MM.1S (cell line): ENCODE results near the gene ARMC12.

ENCODE experiments used
- EZH2 ChIP-seq: fragments of 300-600 bp; sonication (generic); optimal IDR thresholded peaks from 2 replicates; pipeline ENCODE3; 2017; ENCODE audit warnings: low read depth, mild to moderate bottlenecking, antibody characterized with exemption, low read length, mixed read lengths
- TF ChIP-seq, protein P1 (sequence below): fragments of 300-600 bp; sonication (generic); IDR thresholded peaks from 2 replicates; pipeline ENCODE4 v1.5.1; 2016; ENCODE audit warnings: antibody characterized with exemption, low read length, mixed read lengths

DNA sequence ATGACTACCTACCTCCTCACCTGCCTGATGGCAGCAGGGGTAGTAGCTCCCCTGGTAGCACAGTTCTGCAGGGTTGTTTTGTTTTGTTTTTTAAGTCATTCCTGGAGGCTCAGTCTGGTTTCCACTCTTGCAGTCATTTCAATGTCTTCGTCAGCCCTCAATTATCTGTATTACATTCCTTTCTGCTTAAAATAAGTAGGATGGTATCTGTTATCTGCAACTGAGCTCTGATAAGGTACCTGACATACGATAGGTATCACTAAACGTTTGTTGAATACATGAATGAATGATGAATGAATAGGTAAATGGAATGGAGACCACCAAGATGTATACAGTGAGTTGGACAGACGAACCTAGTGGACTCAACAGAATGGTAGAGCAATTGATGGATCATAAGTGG lies 32.4 kb downstream of the ARMC12 start:
- TF ChIP-seq, protein P1, sequence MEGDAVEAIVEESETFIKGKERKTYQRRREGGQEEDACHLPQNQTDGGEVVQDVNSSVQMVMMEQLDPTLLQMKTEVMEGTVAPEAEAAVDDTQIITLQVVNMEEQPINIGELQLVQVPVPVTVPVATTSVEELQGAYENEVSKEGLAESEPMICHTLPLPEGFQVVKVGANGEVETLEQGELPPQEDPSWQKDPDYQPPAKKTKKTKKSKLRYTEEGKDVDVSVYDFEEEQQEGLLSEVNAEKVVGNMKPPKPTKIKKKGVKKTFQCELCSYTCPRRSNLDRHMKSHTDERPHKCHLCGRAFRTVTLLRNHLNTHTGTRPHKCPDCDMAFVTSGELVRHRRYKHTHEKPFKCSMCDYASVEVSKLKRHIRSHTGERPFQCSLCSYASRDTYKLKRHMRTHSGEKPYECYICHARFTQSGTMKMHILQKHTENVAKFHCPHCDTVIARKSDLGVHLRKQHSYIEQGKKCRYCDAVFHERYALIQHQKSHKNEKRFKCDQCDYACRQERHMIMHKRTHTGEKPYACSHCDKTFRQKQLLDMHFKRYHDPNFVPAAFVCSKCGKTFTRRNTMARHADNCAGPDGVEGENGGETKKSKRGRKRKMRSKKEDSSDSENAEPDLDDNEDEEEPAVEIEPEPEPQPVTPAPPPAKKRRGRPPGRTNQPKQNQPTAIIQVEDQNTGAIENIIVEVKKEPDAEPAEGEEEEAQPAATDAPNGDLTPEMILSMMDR, result no peak
- TF ChIP-seq EZH2, result no peak
